Endothelial cell of umbilical vein (primary cell): ENCODE data around the gene PPM1F. TPM values are rescaled to one million over a fixed set of nuclear protein-coding genes. Genes with fewer than 3 reads are reported as not detected.

Source experiments
- BruUV-seq: library from RNA; stranded (reverse); fragments of 400-500 nt; replicated peaks from 2 replicates; lab custom pipeline; 2021; lab: Mats Ljungman, UMichigan
- CTCF ChIA-PET: fragments of 300-600, 350-600 bp; sonication (Branson Sonifier 250); formaldehyde crosslinking; loops from one replicate; lab custom pipeline; 2021; ENCODE audit warnings: antibody characterized with exemption, inconsistent platforms; lab: Charles Lee
- POLR2A ChIA-PET: fragments of 300-600, 350-600 bp; sonication (Branson Sonifier 250); formaldehyde crosslinking; loops from one replicate; lab custom pipeline; 2021; ENCODE audit warnings: antibody characterized with exemption, inconsistent platforms; lab: Charles Lee
- DNase-seq: peaks from one replicate; pipeline ENCODE4 v3.0.0-alpha.2; 2011; ENCODE audit warnings: low read depth, low spot score
- FAIRE-seq: peaks from 2 replicates; lab custom pipeline; 2011; peaks lifted over from hg19 to GRCh38; lab: Jason Lieb, UNC
- H2AFZ ChIP-seq: 2 replicates; pipeline ENCODE4 v1.6.0; 2012; ENCODE audit warnings: low read depth, low read length, control low read depth, inconsistent platforms
- H3K27ac ChIP-seq: 2 replicates; pipeline ENCODE4 v1.5.1; 2011; ENCODE audit warnings: low read depth, mild to moderate bottlenecking, control low read depth, low read length, moderate library complexity; ENCODE audit not compliant: insufficient read depth
- H3K27me3 ChIP-seq, 2 experiments: 2 replicates each; pipeline versions ENCODE4 v1.6.0 to v1.6.1; 2011; ENCODE audit warnings: low read length in 2 of 2, mixed read lengths in 1 of 2; ENCODE audit not compliant: control insufficient read depth in 2 of 2, insufficient read depth in 2 of 2
- H3K36me3 ChIP-seq, 2 experiments: 2 replicates in 1 of 2; 3 replicates in 1 of 2; pipeline ENCODE4 v1.5.1; 2011; ENCODE audit warnings: low read length in 2 of 2, mild to moderate bottlenecking in 1 of 2, moderate library complexity in 1 of 2; ENCODE audit not compliant: control insufficient read depth in 2 of 2, insufficient read depth in 2 of 2; ENCODE audit errors: extremely low read depth in 1 of 2
- H3K4me1 ChIP-seq: 3 replicates; pipeline ENCODE4 v1.5.1; 2011; ENCODE audit warnings: mild to moderate bottlenecking, low read length; ENCODE audit not compliant: control insufficient read depth, insufficient read depth; ENCODE audit errors: extremely low read depth
- H3K4me2 ChIP-seq: 2 replicates; pipeline ENCODE4 v1.6.1; 2011; ENCODE audit warnings: low read length, control low read depth, mixed read lengths; ENCODE audit not compliant: insufficient read depth
- H3K4me3 ChIP-seq, 3 experiments: fragments of 200-600 bp in 1 of 3; sonication (generic), shearing (Covaris generic) in 1 of 3; replicated peaks in 1 of 3; 2 replicates each; pipeline ENCODE4 v1.5.1; 2011 to 2016; ENCODE audit warnings: control low read depth in 3 of 3, low read length in 3 of 3, mild to moderate bottlenecking in 2 of 3, inconsistent platforms in 1 of 3, low read depth in 1 of 3, moderate library complexity in 1 of 3; ENCODE audit not compliant: insufficient read depth in 1 of 3
- H3K79me2 ChIP-seq: 2 replicates; pipeline ENCODE4 v1.6.0; 2012; ENCODE audit warnings: low read length, inconsistent platforms; ENCODE audit not compliant: control insufficient read depth, insufficient read depth
- H3K9ac ChIP-seq: replicated peaks from 2 replicates; pipeline ENCODE3; 2011; ENCODE audit warnings: low read length, control low read depth; ENCODE audit not compliant: insufficient read depth; ENCODE audit errors: extremely low read depth
- H3K9me1 ChIP-seq: replicated peaks from 3 replicates; pipeline ENCODE4 v1.6.0; 2011; ENCODE audit warnings: mild to moderate bottlenecking, low read length; ENCODE audit not compliant: control insufficient read depth, insufficient read depth; ENCODE audit errors: extremely low read depth
- H3K9me3 ChIP-seq: replicated peaks from 2 replicates; pipeline ENCODE4 v1.5.1; 2012; ENCODE audit warnings: low read length, inconsistent platforms; ENCODE audit not compliant: control insufficient read depth, insufficient read depth
- H4K20me1 ChIP-seq: replicated peaks from 2 replicates; pipeline ENCODE3; 2011; ENCODE audit warnings: mild to moderate bottlenecking, low read length; ENCODE audit not compliant: control insufficient read depth, insufficient read depth; ENCODE audit errors: extremely low read depth
- EZH2 ChIP-seq: IDR thresholded peaks from 2 replicates; pipeline ENCODE4 v1.6.1; 2012; ENCODE audit warnings: borderline replicate concordance, low read depth, mild to moderate bottlenecking, moderate library complexity, low read length, inconsistent platforms; ENCODE audit not compliant: severe bottlenecking
- FOS ChIP-seq: IDR thresholded peaks from 2 replicates; pipeline ENCODE4 v1.6.1; 2011; ENCODE audit warnings: mild to moderate bottlenecking, low read length, moderate library complexity, borderline replicate concordance; ENCODE audit not compliant: insufficient read depth
- GATA2 ChIP-seq: IDR thresholded peaks from 2 replicates; pipeline ENCODE4 v1.7.0; 2011; ENCODE audit warnings: low read depth, mild to moderate bottlenecking, moderate library complexity, mixed read lengths, low read length; ENCODE audit not compliant: insufficient read length, insufficient read depth
- JUN ChIP-seq: IDR thresholded peaks from 2 replicates; pipeline ENCODE4 v1.6.1; 2011; ENCODE audit warnings: borderline replicate concordance, low read depth; ENCODE audit not compliant: insufficient read length, insufficient read depth
- MAX ChIP-seq: IDR thresholded peaks from 2 replicates; pipeline ENCODE4 v1.6.1; 2011; ENCODE audit not compliant: insufficient read depth, insufficient read length
- MYC ChIP-seq: IDR thresholded peaks from one replicate; pipeline ENCODE4 v1.6.1; 2011; ENCODE audit warnings: mild to moderate bottlenecking, low read depth, low read length
- POLR2A ChIP-seq: IDR thresholded peaks from 2 replicates; pipeline ENCODE4 v1.6.1; 2012; ENCODE audit warnings: low read depth, mild to moderate bottlenecking, control low read depth, low read length
- POLR2AphosphoS5 ChIP-seq: IDR thresholded peaks from 2 replicates; pipeline ENCODE4 v1.6.1; 2012; ENCODE audit warnings: low read depth, mild to moderate bottlenecking, control low read depth, low read length, moderate library complexity; ENCODE audit not compliant: insufficient read depth
- dilution Hi-C: fragments of 300-500 bp; cut with MboI; formaldehyde crosslinking; loops from one replicate; pipeline ENCODE4 v1.15.0; 2019; ENCODE audit warnings: low sequenced_read_pairs; ENCODE audit not compliant: extremely low pct_ligation_motif_present
- intact Hi-C: fragments of 100-400 bp; cut with micrococcal nuclease; formaldehyde crosslinking; loops from one replicate; pipeline ENCODE4 v1.10.0; 2022
- polyA plus RNA-seq, 4 experiments: library from polyadenylated mRNA; depleted of rRNA in 3 of 4; stranded (reverse) in 3 of 4; unstranded in 1 of 4; fragments of >200 nt; gene quantifications; 2 replicates each; pipeline versions ENCODE4 v1.2.1 to v1.2.3, GENCODE V29; 2011 to 2012; ENCODE audit warnings: missing spikeins in 1 of 4
- total RNA-seq: library from RNA; stranded (reverse); gene quantifications from 2 replicates; pipeline ENCODE4 v1.2.3, GENCODE V29; 2021
- TF ChIP-seq, protein P1 (sequence below), 2 donors: IDR thresholded peaks; 1 replicate in 1 of 2; 2 replicates in 1 of 2; pipeline ENCODE4 v1.5.1; 2011; ENCODE audit warnings: low read length in 2 of 2, mild to moderate bottlenecking in 2 of 2, moderate library complexity in 2 of 2, control low read depth in 1 of 2, inconsistent platforms in 1 of 2, low read depth in 1 of 2; ENCODE audit not compliant: insufficient read depth in 1 of 2; ENCODE audit errors: extremely low read depth in 1 of 2

Gene PPM1F
- total and polyA plus RNA-seq, 2 donors (not counting 3 experiments of a cell fraction or from before 2014, with no cell fraction given), result 107 to 178 TPM

DNA sequence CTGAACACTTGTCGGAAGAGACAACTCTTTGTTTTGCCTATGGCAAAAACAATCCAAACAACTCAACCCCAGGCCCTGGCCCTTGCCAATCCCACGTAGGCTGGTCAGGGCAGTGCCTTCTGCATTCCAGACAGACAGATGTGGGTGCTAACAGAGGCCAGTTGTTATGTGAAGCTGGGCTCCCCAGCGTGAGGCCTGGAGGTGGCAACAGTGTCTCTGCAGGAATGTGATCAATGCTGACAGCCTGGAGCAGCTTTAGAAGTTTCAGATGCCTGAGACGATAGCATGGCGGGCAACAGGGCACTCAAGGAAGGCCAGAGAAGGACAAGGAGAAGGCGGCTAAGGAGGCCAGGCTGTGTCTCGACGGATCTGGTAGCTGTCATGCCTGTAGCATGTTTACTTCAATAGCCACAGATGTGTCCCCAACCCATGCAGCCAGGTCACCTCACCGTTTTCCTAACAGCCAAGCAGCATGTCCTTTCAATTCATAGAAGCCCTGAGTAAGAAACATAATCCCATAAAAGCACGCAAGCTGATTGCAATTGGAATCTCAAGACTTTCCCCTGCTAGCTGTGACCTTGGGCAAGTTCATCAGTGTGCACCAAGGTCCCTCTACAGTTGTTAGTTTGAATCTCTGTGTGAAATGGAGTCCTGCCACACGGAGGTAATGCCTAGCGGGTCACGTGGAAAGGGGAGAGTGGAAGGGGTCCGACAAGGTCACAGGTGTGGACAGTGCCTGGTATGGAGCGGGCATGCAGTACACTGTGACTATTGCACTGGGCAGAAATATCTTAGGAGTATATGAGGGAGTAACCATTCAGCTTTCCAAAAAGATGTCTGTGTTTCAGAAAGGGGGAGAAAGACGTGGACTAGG is 14.2 kb upstream of the PPM1F start:
- Histone ChIP-seq H3K4me2 (no peak overlapping the region), H3K36me3 (peaks cover 33 to 62% of the 10 kb centered on the region in 2 experiments), H4K20me1 (no peaks in the 10 kb centered on the region), H3K9me3 (no peaks in the 10 kb centered on the region), H3K4me1 (no peaks in the 10 kb centered on the region), H3K9me1 (no peaks in the 10 kb centered on the region), H3K4me3 (no peak overlapping the region), H2AFZ (no peak overlapping the region), H3K27ac (no peak overlapping the region), H3K27me3 (no peaks in the 10 kb centered on the region), H3K9ac (no peak overlapping the region), H3K79me2 (no peaks in the 10 kb centered on the region)
- BruUV-seq, result no TSS peak
- ChIA-PET CTCF (interaction anchor here (1.2 to 2.6 kb wide), 2 partner anchors 14 to 29 kb away, joined by 4 to 9 read pairs; partner anchors contain the start of gene PPM1F), POLR2A (interaction anchor here (0.6 kb wide), 1 partner anchor 395 kb away, joined by 5 read pairs; no protein-coding TSS in a partner anchor)
- FAIRE-seq (no peak), DNase-seq (no peak)
- no peak for TF ChIP-seq POLR2A
- TF ChIP-seq GATA2, result no peak
- no peak for TF ChIP-seq FOS
- TF ChIP-seq, protein P1, sequence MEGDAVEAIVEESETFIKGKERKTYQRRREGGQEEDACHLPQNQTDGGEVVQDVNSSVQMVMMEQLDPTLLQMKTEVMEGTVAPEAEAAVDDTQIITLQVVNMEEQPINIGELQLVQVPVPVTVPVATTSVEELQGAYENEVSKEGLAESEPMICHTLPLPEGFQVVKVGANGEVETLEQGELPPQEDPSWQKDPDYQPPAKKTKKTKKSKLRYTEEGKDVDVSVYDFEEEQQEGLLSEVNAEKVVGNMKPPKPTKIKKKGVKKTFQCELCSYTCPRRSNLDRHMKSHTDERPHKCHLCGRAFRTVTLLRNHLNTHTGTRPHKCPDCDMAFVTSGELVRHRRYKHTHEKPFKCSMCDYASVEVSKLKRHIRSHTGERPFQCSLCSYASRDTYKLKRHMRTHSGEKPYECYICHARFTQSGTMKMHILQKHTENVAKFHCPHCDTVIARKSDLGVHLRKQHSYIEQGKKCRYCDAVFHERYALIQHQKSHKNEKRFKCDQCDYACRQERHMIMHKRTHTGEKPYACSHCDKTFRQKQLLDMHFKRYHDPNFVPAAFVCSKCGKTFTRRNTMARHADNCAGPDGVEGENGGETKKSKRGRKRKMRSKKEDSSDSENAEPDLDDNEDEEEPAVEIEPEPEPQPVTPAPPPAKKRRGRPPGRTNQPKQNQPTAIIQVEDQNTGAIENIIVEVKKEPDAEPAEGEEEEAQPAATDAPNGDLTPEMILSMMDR (IDR thresholded peaks at IDR 0.05; ENCODE audit: extremely low read depth in 1 of 2, insufficient read depth in 1 of 2, low read depth in 1 of 2, low read length in 2 of 2), result no peak
- no peak for TF ChIP-seq POLR2AphosphoS5
- TF ChIP-seq MAX, result no peak
- TF ChIP-seq EZH2, result no peak
- TF ChIP-seq MYC, result no peak
- TF ChIP-seq JUN, result no peak
- intact Hi-C loops (no loop called here), dilution Hi-C loops (no loop called here)
